ENCODE results near the gene ADGRG7.

The ADGRG7 gene

GRCh38 chr3:100726706-100727105 is 117.3 kb downstream of the ADGRG7 start:
- TF ChIP-seq, protein P1, sequence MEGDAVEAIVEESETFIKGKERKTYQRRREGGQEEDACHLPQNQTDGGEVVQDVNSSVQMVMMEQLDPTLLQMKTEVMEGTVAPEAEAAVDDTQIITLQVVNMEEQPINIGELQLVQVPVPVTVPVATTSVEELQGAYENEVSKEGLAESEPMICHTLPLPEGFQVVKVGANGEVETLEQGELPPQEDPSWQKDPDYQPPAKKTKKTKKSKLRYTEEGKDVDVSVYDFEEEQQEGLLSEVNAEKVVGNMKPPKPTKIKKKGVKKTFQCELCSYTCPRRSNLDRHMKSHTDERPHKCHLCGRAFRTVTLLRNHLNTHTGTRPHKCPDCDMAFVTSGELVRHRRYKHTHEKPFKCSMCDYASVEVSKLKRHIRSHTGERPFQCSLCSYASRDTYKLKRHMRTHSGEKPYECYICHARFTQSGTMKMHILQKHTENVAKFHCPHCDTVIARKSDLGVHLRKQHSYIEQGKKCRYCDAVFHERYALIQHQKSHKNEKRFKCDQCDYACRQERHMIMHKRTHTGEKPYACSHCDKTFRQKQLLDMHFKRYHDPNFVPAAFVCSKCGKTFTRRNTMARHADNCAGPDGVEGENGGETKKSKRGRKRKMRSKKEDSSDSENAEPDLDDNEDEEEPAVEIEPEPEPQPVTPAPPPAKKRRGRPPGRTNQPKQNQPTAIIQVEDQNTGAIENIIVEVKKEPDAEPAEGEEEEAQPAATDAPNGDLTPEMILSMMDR (IDR thresholded peaks at IDR 0.05; ENCODE audit: control insufficient read depth, insufficient read depth, low read depth, low read length, missing control alignments), result no peak
- no peak for DNase-seq (ENCODE audit: low read depth)
- no peak overlapping the region for H3K4me3 ChIP-seq (ENCODE audit: control insufficient read depth, low read depth, low read length)

DNA sequence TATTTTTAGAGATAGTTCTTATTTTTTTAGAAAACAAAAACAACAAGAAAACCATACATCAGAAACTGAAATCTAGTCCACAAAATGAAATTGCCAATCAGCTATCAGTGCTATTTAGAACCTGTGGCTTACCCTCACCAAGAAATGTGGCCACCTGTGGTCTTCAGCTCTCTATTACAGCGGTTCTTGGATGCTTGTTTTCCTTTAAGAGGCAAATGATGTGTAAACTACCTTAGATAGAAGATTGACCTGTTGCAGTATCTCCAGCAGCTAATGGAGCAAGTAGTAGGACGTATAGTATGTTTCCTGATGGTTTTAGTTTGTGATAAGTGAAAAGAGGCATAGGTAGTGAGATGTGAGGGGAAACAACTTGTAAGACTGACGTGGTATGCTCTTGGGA is 121.1 kb downstream of the ADGRG7 start:
- TF ChIP-seq, protein P1 (IDR thresholded peaks at IDR 0.05; ENCODE audit: control insufficient read depth, insufficient read depth, low read depth, low read length, missing control alignments), result no peak
- no peak overlapping the region for H3K4me3 ChIP-seq (ENCODE audit: control insufficient read depth, low read depth, low read length)
- DNase-seq (ENCODE audit: low read depth), result no peak

DNA sequence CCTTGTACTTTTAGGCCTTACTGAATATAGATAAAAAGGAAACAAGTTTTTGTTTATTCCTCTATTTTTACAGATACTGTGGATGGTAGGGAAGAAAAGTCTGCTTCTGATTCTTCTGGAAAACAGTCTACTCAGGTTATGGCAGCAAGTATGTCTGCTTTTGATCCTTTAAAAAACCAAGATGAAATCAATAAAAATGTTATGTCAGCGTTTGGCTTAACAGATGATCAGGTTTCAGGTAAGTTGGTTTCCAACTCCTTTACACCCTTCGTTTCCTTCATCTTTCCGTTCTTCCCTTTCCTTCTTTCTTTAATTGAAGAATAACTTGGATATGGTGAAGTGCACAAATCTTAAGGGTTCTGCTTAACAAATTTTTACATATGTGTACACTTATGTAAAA is 123.0 kb downstream of the ADGRG7 start:
- no peak for DNase-seq (ENCODE audit: low read depth)
- no peak overlapping the region for H3K4me3 ChIP-seq (ENCODE audit: control insufficient read depth, low read depth, low read length)
- TF ChIP-seq, protein P1 (IDR thresholded peaks at IDR 0.05; ENCODE audit: control insufficient read depth, insufficient read depth, low read depth, low read length, missing control alignments), result no peak

DNA sequence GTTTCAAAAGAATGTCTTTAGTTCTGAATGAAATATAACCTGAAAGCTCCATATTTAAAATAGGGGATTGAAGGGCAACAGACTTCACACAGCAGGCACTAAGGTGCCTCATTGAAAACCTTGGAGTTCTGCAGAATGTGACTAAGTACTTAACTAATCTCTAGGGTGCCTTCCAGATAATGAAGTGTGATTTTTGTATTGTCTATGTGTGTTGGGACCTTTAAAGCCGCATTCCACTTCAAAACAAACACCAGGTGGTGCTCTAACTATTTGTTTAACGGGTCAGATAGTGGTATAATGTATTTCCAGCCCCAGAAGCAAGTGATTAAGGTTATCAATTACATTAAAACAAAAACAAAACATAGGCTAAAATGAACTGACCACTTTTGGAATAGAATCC is 127.9 kb downstream of the ADGRG7 start:
- DNase-seq (ENCODE audit: low read depth), result no peak
- H3K4me3 ChIP-seq (ENCODE audit: control insufficient read depth, low read depth, low read length), result no peak overlapping the region
- TF ChIP-seq, protein P1 (IDR thresholded peaks at IDR 0.05; ENCODE audit: control insufficient read depth, insufficient read depth, low read depth, low read length, missing control alignments), result peak; percentile 41

GRCh38 chr3:100740207-100740606 is 130.8 kb downstream of the ADGRG7 start:
- DNase-seq (ENCODE audit: low read depth), result no peak
- H3K4me3 ChIP-seq (ENCODE audit: control insufficient read depth, low read depth, low read length), result no peak overlapping the region
- TF ChIP-seq, protein P1 (IDR thresholded peaks at IDR 0.05; ENCODE audit: control insufficient read depth, insufficient read depth, low read depth, low read length, missing control alignments), result no peak

DNA sequence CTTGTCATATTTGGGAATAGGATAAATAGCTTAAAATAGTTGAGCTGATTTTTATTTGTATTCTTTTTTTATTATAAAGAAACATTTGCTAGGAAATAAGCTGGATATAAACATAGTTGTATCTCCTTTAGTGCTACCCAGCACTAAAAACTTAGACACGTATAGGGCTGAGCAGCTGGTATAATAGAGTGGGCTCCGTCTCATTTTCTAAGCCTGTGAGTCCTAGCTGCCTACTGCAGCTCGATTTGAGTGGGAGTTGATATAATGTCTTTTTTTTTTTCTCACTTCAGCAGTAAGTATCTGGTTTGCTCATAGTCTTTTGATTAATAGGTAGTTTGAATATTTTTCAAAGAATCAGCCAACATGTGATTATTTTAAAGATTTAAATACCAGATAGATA is 134.1 kb downstream of the ADGRG7 start:
- no peak for DNase-seq (ENCODE audit: low read depth)
- TF ChIP-seq, protein P1 (IDR thresholded peaks at IDR 0.05; ENCODE audit: control insufficient read depth, insufficient read depth, low read depth, low read length, missing control alignments), result no peak
- H3K4me3 ChIP-seq (ENCODE audit: control insufficient read depth, low read depth, low read length), result no peak overlapping the region

GRCh38 chr3:100744671-100745070 is 135.3 kb downstream of the ADGRG7 start:
- no peak for DNase-seq (ENCODE audit: low read depth)
- no peak overlapping the region for H3K4me3 ChIP-seq (ENCODE audit: control insufficient read depth, low read depth, low read length)
- TF ChIP-seq, protein P1 (IDR thresholded peaks at IDR 0.05; ENCODE audit: control insufficient read depth, insufficient read depth, low read depth, low read length, missing control alignments), result no peak

All from AG09309 (cell line).